ENCODE results near the gene CDH15. TPM values are rescaled to one million over a fixed set of nuclear protein-coding genes. Genes with fewer than 3 reads are reported as not detected.

The CDH15 gene
- total and polyA plus RNA-seq, 2 of the 13 experiments (the other 11 are each of a cell fraction or from before 2014, with no cell fraction given) = 0.74 to 2.2 TPM

DNA sequence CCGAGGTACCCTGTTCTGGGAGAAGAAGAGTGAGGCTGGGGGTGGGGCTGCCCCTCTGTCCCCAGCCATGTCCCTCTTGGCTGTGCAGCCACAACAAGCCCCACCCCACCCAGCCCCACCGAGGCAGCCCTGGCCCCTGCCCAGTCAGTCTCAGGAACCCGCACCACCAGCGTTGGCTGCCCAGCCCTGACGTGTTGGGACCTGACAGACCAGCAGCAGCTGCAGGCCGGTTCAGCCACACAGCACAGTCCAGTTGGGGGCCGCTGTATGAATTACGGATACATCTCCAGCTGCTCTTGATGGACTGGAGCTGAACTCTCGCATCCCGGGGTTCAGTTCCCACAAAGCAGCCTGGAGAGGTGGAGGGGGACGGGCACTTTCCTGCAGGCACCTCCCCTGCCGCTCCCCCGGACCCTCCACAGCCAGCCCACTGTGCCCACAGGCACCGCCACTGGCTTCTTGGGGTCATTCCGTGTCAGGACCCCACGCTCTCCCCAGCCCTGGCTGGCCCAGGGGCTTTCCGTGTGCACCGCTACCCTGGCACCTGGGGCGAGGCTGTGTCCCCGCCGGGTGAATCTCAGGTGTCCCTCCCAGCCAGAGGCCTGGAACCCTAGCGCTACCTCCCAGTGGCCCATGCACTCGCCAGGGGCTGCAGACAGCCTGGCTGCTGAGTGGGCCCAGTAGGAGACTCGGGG lies 7.1 kb downstream of the CDH15 start:
- TF ChIP-seq NR1H2 (CRISPR knock-in tag; IDR thresholded peaks at IDR 0.05; ENCODE audit: borderline replicate concordance, low read depth) = no peak
- no peak for TF ChIP-seq CBX5 (CRISPR knock-in tag; IDR thresholded peaks at IDR 0.05; ENCODE audit: borderline replicate concordance)
- no peak for TF ChIP-seq ZNF350 (CRISPR knock-in tag; IDR thresholded peaks at IDR 0.05; ENCODE audit: borderline replicate concordance, low read depth)
- peak; percentile 73 for TF ChIP-seq ZNF768 (CRISPR knock-in tag; IDR thresholded peaks at IDR 0.05)
- no peak for TF ChIP-seq SMAD9 (CRISPR knock-in tag; IDR thresholded peaks at IDR 0.05)
- TF ChIP-seq ZIK1 (CRISPR knock-in tag; IDR thresholded peaks at IDR 0.05; ENCODE audit: borderline replicate concordance, low read depth) = no peak
- Histone ChIP-seq H3K27ac (ENCODE audit: extremely low read length, insufficient read depth, low read length) (no peak overlapping the region), H3K27me3 (ENCODE audit: control insufficient read depth in 1 of 2, insufficient read depth in 2 of 2, low read length in 2 of 2) (peaks cover 58 to 83% of the 10 kb centered on the region in 2 experiments), H3K9me3 (ENCODE audit: low read length) (no peaks in the 10 kb centered on the region), H3K79me2 (ENCODE audit: insufficient read depth, low read length) (no peaks in the 10 kb centered on the region), H3K4me1 (ENCODE audit: insufficient read depth, low read length) (peaks cover 32% of the 10 kb centered on the region), H3K9ac (ENCODE audit: insufficient read depth, low read depth, low read length) (no peak overlapping the region), H3K4me3 (replicated peaks in 1 of 3; ENCODE audit: insufficient read depth in 1 of 3, low read depth in 2 of 3, low read length in 3 of 3) (no peak overlapping the region), H3K36me3 (replicated peaks in 1 of 2; ENCODE audit: control insufficient read depth in 1 of 2, insufficient read depth in 2 of 2, low read length in 2 of 2) (no peaks in the 10 kb centered on the region), H2AFZ (ENCODE audit: low read length) (no peak overlapping the region), H3K4me2 (ENCODE audit: low read depth, low read length) (no peak overlapping the region), H4K20me1 (ENCODE audit: insufficient read depth, low read length) (peaks cover 7% of the 10 kb centered on the region; the same call in 1 of the 2 replicates)
- ATAC-seq = peak; percentile 5; the same call in 1 of the 3 replicates
- 24% methylated on average over 15 of the region's 24 CpGs for WGBS (ENCODE audit: low lambda C conversion rate)
- FAIRE-seq = no peak
- no peak for DNase-seq (ENCODE audit: low spot score)
- intact Hi-C loops (cut with micrococcal nuclease; ENCODE audit: unreplicated experiment) (no loop called here), in situ Hi-C loops (cut with HindIII; ENCODE audit: extremely low pct_ligation_motif_present, low pct_unique_long_range_greater_than_20kb) (no loop called here)
- POLR2A ChIA-PET = no interaction called here
- no TSS peak for BruUV-seq (replicated peaks)
- CTCF ChIA-PET (ENCODE audit: low intra/inter-chr PET ratio, low total read pairs) = no interaction called here

- no peak overlapping the region for H3K4me2 ChIP-seq (ENCODE audit: low read depth, low read length)
- FAIRE-seq (no peak), ATAC-seq (no peak), DNase-seq (ENCODE audit: low spot score) (no peak)
- no peak overlapping the region for H2AFZ ChIP-seq (ENCODE audit: low read length)
- peaks cover 57 to 83% of the 10 kb centered on the region in 2 experiments for H3K27me3 ChIP-seq (ENCODE audit: control insufficient read depth in 1 of 2, insufficient read depth in 2 of 2, low read length in 2 of 2)
- ChIA-PET POLR2A (no interaction called here), CTCF (ENCODE audit: low intra/inter-chr PET ratio, low total read pairs) (no interaction called here)
- peaks cover 4% of the 10 kb centered on the region; the same call in 1 of the 2 replicates for H4K20me1 ChIP-seq (ENCODE audit: insufficient read depth, low read length)
- intact Hi-C loops (cut with micrococcal nuclease; ENCODE audit: unreplicated experiment) (no loop called here), in situ Hi-C loops (cut with HindIII; ENCODE audit: extremely low pct_ligation_motif_present, low pct_unique_long_range_greater_than_20kb) (no loop called here)
- H3K9ac ChIP-seq (ENCODE audit: insufficient read depth, low read depth, low read length) = no peak overlapping the region
- WGBS (ENCODE audit: low lambda C conversion rate) = 33% methylated on average over 13 of the region's 19 CpGs
- BruUV-seq (replicated peaks) = no TSS peak
- H3K4me3 ChIP-seq (replicated peaks in 1 of 3; ENCODE audit: insufficient read depth in 1 of 3, low read depth in 2 of 3, low read length in 3 of 3) = no peak overlapping the region
- peaks cover 32% of the 10 kb centered on the region for H3K4me1 ChIP-seq (ENCODE audit: insufficient read depth, low read length)
- no peaks in the 10 kb centered on the region for H3K9me3 ChIP-seq (ENCODE audit: low read length)
- no peak overlapping the region for H3K27ac ChIP-seq (ENCODE audit: extremely low read length, insufficient read depth, low read length)
- no peaks in the 10 kb centered on the region for H3K79me2 ChIP-seq (ENCODE audit: insufficient read depth, low read length)
- no peaks in the 10 kb centered on the region for H3K36me3 ChIP-seq (replicated peaks in 1 of 2; ENCODE audit: control insufficient read depth in 1 of 2, insufficient read depth in 2 of 2, low read length in 2 of 2)
- TF ChIP-seq ZMYM3 (CRISPR knock-in tag; IDR thresholded peaks at IDR 0.05) (no peak), HIC2 (CRISPR knock-in tag; IDR thresholded peaks at IDR 0.05; ENCODE audit: low read depth) (no peak), GTF2F1 (IDR thresholded peaks at IDR 0.05; ENCODE audit: low read length) (no peak), ELF1 (CRISPR knock-in tag; IDR thresholded peaks at IDR 0.05) (no peak), SMAD1 (CRISPR knock-in tag; IDR thresholded peaks at IDR 0.05; ENCODE audit: borderline replicate concordance, low read depth) (no peak), GABPB1 (CRISPR knock-in tag; IDR thresholded peaks at IDR 0.05) (no peak)
- TF ChIP-seq, protein P1, sequence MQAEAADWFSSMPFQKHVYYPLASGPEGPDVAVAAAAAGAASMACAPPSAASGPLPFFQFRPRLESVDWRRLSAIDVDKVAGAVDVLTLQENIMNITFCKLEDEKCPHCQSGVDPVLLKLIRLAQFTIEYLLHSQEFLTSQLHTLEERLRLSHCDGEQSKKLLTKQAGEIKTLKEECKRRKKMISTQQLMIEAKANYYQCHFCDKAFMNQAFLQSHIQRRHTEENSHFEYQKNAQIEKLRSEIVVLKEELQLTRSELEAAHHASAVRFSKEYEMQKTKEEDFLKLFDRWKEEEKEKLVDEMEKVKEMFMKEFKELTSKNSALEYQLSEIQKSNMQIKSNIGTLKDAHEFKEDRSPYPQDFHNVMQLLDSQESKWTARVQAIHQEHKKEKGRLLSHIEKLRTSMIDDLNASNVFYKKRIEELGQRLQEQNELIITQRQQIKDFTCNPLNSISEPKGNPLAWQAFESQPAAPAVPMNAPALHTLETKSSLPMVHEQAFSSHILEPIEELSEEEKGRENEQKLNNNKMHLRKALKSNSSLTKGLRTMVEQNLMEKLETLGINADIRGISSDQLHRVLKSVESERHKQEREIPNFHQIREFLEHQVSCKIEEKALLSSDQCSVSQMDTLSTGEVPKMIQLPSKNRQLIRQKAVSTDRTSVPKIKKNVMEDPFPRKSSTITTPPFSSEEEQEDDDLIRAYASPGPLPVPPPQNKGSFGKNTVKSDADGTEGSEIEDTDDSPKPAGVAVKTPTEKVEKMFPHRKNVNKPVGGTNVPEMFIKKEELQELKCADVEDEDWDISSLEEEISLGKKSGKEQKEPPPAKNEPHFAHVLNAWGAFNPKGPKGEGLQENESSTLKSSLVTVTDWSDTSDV (CRISPR knock-in tag; IDR thresholded peaks at IDR 0.05) = no peak
- TF ChIP-seq, protein P2, sequence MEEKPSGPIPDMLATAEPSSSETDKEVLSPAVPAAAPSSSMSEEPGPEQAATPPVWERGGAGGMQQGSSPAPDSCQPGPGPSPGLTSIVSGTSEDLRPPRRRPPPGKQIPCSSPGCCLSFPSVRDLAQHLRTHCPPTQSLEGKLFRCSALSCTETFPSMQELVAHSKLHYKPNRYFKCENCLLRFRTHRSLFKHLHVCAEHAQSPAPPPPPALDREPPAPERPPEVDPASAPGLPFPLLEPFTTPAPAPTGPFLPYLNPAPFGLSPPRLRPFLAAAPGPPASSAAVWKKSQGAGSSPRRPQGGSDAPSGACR (CRISPR knock-in tag; IDR thresholded peaks at IDR 0.05) = no peak
These were observed 7.6 kb downstream of the CDH15 start for GRCh38 chr16:89179148-89179484.
